Measurements from ENCODE around the gene CFAP54.
"Not testable (repeated sequence)": the region's sequence is repeated elsewhere in the genome, so short reads cannot be mapped to it uniquely, and the experiment has no call there.

The CFAP54 gene

GRCh38 chr12:96489392-96490056, at the start of gene CFAP54:
Gene CFAP54, plus strand, starts transcription at chr12:96489577. Its CDS starts 33 bp downstream, at chr12:96489610.
- DNase-seq: peak; percentile 58 to 96 (median 86)

GRCh38 chr12:96441816-96442215, 47.6 kb upstream of the CFAP54 start:
- no peak for DNase-seq

- no peak for DNase-seq
Measured at GRCh38 chr12:96442906-96443305, 46.5 kb upstream of the CFAP54 start.

- no peak for DNase-seq
Measured at GRCh38 chr12:96444399-96444798, 45.0 kb upstream of the CFAP54 start.

- no peak for DNase-seq
Measured at GRCh38 chr12:96445691-96446583, 43.4 kb upstream of the CFAP54 start.

- no peak for DNase-seq
Measured at GRCh38 chr12:96447256-96447655, 42.1 kb upstream of the CFAP54 start.

- DNase-seq: no peak
Measured at GRCh38 chr12:96448300-96448699, 41.1 kb upstream of the CFAP54 start.

- no peak for DNase-seq
Measured at GRCh38 chr12:96452261-96452922, 37.0 kb upstream of the CFAP54 start.

- no peak for DNase-seq
Measured at GRCh38 chr12:96454396-96454795, 35.0 kb upstream of the CFAP54 start.

GRCh38 chr12:96456265-96456974, 33.0 kb upstream of the CFAP54 start:
- no peak for DNase-seq

- no peak for DNase-seq
Measured at GRCh38 chr12:96457191-96457930, 32.0 kb upstream of the CFAP54 start.

GRCh38 chr12:96459281-96459680, 30.1 kb upstream of the CFAP54 start:
- not testable (repeated sequence) for DNase-seq

- DNase-seq: no peak
Measured at GRCh38 chr12:96462571-96463280, 26.7 kb upstream of the CFAP54 start.

- DNase-seq: peak in 22 of 56 donors; percentile 2 to 68 (median 26)
Measured at GRCh38 chr12:96465896-96466295, 23.5 kb upstream of the CFAP54 start.

- DNase-seq: no peak
Measured at GRCh38 chr12:96466939-96467751, 22.2 kb upstream of the CFAP54 start.

GRCh38 chr12:96471368-96472050, 17.9 kb upstream of the CFAP54 start:
- DNase-seq: no peak

GRCh38 chr12:96472384-96472783, 17.0 kb upstream of the CFAP54 start:
- no peak for DNase-seq

GRCh38 chr12:96473394-96474093, 15.8 kb upstream of the CFAP54 start:
- DNase-seq: no peak

Data from nucleus accumbens (tissue), 56 donors.